Measurements from ENCODE around the gene DNASE1L1. TPM values are rescaled to one million over a fixed set of nuclear protein-coding genes. Genes with fewer than 3 reads are reported as not detected.
A peak's percentile ranks its signal among the peaks of the same experiment; 100 is the strongest.

DNASE1L1 gene
- total and polyA plus RNA-seq, 2 of the 13 experiments (the other 11 are each of a cell fraction or from before 2014, with no cell fraction given) = 4.7 to 12.3 TPM

GRCh38 chrX:154428176-154429171 lies 19.4 kb upstream of the DNASE1L1 start, which contains the start of gene ATP6AP1 (continued):
- TF ChIP-seq ZNF468 (CRISPR knock-in tag; IDR thresholded peaks at IDR 0.05) = no peak
- peak; percentile 62 for TF ChIP-seq POLR2AphosphoS5 (IDR thresholded peaks at IDR 0.05; ENCODE audit: low read depth, low read length)
- TF ChIP-seq MAFK (conservative IDR thresholded peaks at IDR 0.05 in 1 of 2, IDR thresholded peaks at IDR 0.05 in 1 of 2; ENCODE audit: low read length in 2 of 2) = no peak
- TF ChIP-seq ARNTL (CRISPR knock-in tag; IDR thresholded peaks at IDR 0.05) = 0 out of 2 replicates have a peak, but pooled peaks have one; percentile 23
- peak; percentile 97 for TF ChIP-seq NFYC (CRISPR knock-in tag; IDR thresholded peaks at IDR 0.05)
- TF ChIP-seq GABPB1 (CRISPR knock-in tag; IDR thresholded peaks at IDR 0.05) = peak; percentile 68
- peak; percentile 43 for TF ChIP-seq CBX1 (IDR thresholded peaks at IDR 0.05; ENCODE audit: low read depth)
- TF ChIP-seq, protein P1, sequence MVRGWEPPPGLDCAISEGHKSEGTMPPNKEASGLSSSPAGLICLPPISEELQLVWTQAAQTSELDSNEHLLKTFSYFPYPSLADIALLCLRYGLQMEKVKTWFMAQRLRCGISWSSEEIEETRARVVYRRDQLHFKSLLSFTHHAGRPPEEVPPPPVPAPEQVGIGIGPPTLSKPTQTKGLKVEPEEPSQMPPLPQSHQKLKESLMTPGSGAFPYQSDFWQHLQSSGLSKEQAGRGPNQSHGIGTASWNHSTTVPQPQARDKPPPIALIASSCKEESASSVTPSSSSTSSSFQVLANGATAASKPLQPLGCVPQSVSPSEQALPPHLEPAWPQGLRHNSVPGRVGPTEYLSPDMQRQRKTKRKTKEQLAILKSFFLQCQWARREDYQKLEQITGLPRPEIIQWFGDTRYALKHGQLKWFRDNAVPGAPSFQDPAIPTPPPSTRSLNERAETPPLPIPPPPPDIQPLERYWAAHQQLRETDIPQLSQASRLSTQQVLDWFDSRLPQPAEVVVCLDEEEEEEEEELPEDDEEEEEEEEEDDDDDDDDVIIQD (CRISPR knock-in tag; IDR thresholded peaks at IDR 0.05; ENCODE audit: low read depth) = no peak
- TF ChIP-seq ZNF33B (CRISPR knock-in tag; IDR thresholded peaks at IDR 0.05) = 0 out of 2 replicates have a peak, but pooled peaks have one; percentile 65
- 0 out of 2 replicates have a peak, but pooled peaks have one; percentile 40 for TF ChIP-seq ZHX2 (IDR thresholded peaks at IDR 0.05; ENCODE audit: low read depth)
- TF ChIP-seq ZHX2 (CRISPR knock-in tag; IDR thresholded peaks at IDR 0.05; ENCODE audit: borderline replicate concordance) = no peak
- TF ChIP-seq YEATS2 (CRISPR knock-in tag; IDR thresholded peaks at IDR 0.05; ENCODE audit: borderline replicate concordance) = 0 out of 2 replicates have a peak, but pooled peaks have one; percentile 36
- TF ChIP-seq DRAP1 (CRISPR knock-in tag; IDR thresholded peaks at IDR 0.05) = peak; percentile 65
- TF ChIP-seq POLR2G (IDR thresholded peaks at IDR 0.05; ENCODE audit: low read depth, low read length) = peak; percentile 50; the same call in 1 of the 2 replicates
- peak; percentile 47; the same call in 1 of the 2 replicates for TF ChIP-seq CHD2 (IDR thresholded peaks at IDR 0.05; ENCODE audit: low read depth, low read length)
- TF ChIP-seq RFXAP (CRISPR knock-in tag; IDR thresholded peaks at IDR 0.05; ENCODE audit: borderline replicate concordance) = peak; percentile 97
- TF ChIP-seq NR2C2 (CRISPR knock-in tag; IDR thresholded peaks at IDR 0.05; ENCODE audit: borderline replicate concordance) = peak; percentile 46; the same call in 1 of the 2 replicates
- 0 out of 2 replicates have a peak, but pooled peaks have one; percentile 31 for TF ChIP-seq HOXA5 (CRISPR knock-in tag; IDR thresholded peaks at IDR 0.05)
- TF ChIP-seq ZBTB7A (CRISPR knock-in tag; IDR thresholded peaks at IDR 0.05) = 0 out of 2 replicates have a peak, but pooled peaks have one; percentile 54
- 0 out of 2 replicates have a peak, but pooled peaks have one; percentile 16 for TF ChIP-seq KMT2A (CRISPR knock-in tag; IDR thresholded peaks at IDR 0.05)

Data from HepG2 (cell line).